Measurements from ENCODE around the gene UBE2E1. TPM values are rescaled to one million over a fixed set of nuclear protein-coding genes. Genes with fewer than 3 reads are reported as not detected.

UBE2E1 gene
- total and polyA plus RNA-seq, 2 experiments from 2014 or later, result 39.9 to 120 TPM

- H3K27me3 Mint-ChIP-seq (ENCODE audit: insufficient read depth, low read depth, poor library complexity), result peaks cover 3% of the 10 kb centered on the region
- TF ChIP-seq ZNF114 (CRISPR knock-in tag; IDR thresholded peaks at IDR 0.05) (no peak), CREB1 (CRISPR knock-in tag; IDR thresholded peaks at IDR 0.05; ENCODE audit: low read depth) (no peak), CTCF (conservative IDR thresholded peaks at IDR 0.05; ENCODE audit: low read depth in 2 of 2) (peak in 1 of 2 experiments; percentile 87)
- H3K4me3 Mint-ChIP-seq, result no peak overlapping the region
- no peak overlapping the region for H3K27ac Mint-ChIP-seq
- Histone ChIP-seq H3K4me2 (no peak overlapping the region), H3K79me2 (replicated peaks; ENCODE audit: insufficient read depth) (peaks cover 29% of the 10 kb centered on the region; the same call in 1 of the 2 replicates), H3K36me3 (ENCODE audit: insufficient read depth) (no peaks in the 10 kb centered on the region), H3K9me2 (ENCODE audit: insufficient read depth) (no peaks in the 10 kb centered on the region), H3K27me3 (ENCODE audit: insufficient read depth) (no peaks in the 10 kb centered on the region), H3F3A (replicated peaks; ENCODE audit: low read depth) (no peaks in the 10 kb centered on the region), H4K20me1 (replicated peaks; ENCODE audit: insufficient read depth) (peaks cover 16% of the 10 kb centered on the region), H3K4me3 (no peak overlapping the region), H2AFZ (no peak overlapping the region), H3K4me1 (ENCODE audit: insufficient read depth) (peaks cover 16% of the 10 kb centered on the region), H3K27ac (ENCODE audit: low read depth) (peak overlapping the region; percentile 6; the same call in 1 of the 2 replicates)
- H3K9me3 Mint-ChIP-seq, result no peaks in the 10 kb centered on the region
- ATAC-seq (no peak), DNase-seq (ENCODE audit: low spot score) (peak; percentile 42)
- peaks cover 21% of the 10 kb centered on the region; the same call in 2 of the 3 replicates for H3K36me3 Mint-ChIP-seq (ENCODE audit: low read depth)
- peaks cover 26% of the 10 kb centered on the region; the same call in 2 of the 3 replicates for H3K4me1 Mint-ChIP-seq
Observed at GRCh38 chr3:23888617-23889228, 83.0 kb downstream of the UBE2E1 start.

- ATAC-seq (no peak), DNase-seq (ENCODE audit: low spot score) (no peak)
- H3K4me3 Mint-ChIP-seq, result no peak overlapping the region
- no peak for TF ChIP-seq STAT1 (IDR thresholded peaks at IDR 0.05; ENCODE audit: unreplicated experiment)
- TF ChIP-seq EZH2phosphoT487 (IDR thresholded peaks at IDR 0.05; ENCODE audit: unreplicated experiment), result no peak
- TF ChIP-seq EZH2 (IDR thresholded peaks at IDR 0.05; ENCODE audit: low read depth, unreplicated experiment), result no peak
- Histone ChIP-seq H3K4me3 (no peak overlapping the region), H3K4me2 (no peak overlapping the region), H2AFZ (no peak overlapping the region), H3K9me2 (ENCODE audit: insufficient read depth) (no peaks in the 10 kb centered on the region), H3K27ac (ENCODE audit: low read depth) (peak overlapping the region; percentile 6), H3K36me3 (ENCODE audit: insufficient read depth) (no peaks in the 10 kb centered on the region), H3K79me2 (replicated peaks; ENCODE audit: insufficient read depth) (peaks cover 24% of the 10 kb centered on the region; the same call in 1 of the 2 replicates), H4K20me1 (replicated peaks; ENCODE audit: insufficient read depth) (peaks cover 16% of the 10 kb centered on the region), H3F3A (replicated peaks; ENCODE audit: low read depth) (no peaks in the 10 kb centered on the region), H3K4me1 (ENCODE audit: insufficient read depth) (peaks cover 16% of the 10 kb centered on the region), H3K27me3 (ENCODE audit: insufficient read depth) (no peaks in the 10 kb centered on the region)
- H3K4me1 Mint-ChIP-seq, result peaks cover 29% of the 10 kb centered on the region; the same call in 2 of the 3 replicates
- H3K27me3 Mint-ChIP-seq (ENCODE audit: insufficient read depth, low read depth, poor library complexity), result peaks cover 8% of the 10 kb centered on the region
- H3K27ac Mint-ChIP-seq, result peak overlapping the region; percentile 53; the same call in 1 of the 2 replicates
- peaks cover 28% of the 10 kb centered on the region for H3K36me3 Mint-ChIP-seq (ENCODE audit: low read depth)
- H3K9me3 Mint-ChIP-seq, result no peaks in the 10 kb centered on the region
Observed at GRCh38 chr3:23889386-23889785, 83.6 kb downstream of the UBE2E1 start.

GRCh38 chr3:23889950-23890349 is 84.2 kb downstream of the UBE2E1 start:
- H3K4me3 ChIP-seq, result no peak overlapping the region
- no peak for TF ChIP-seq JUNB (IDR thresholded peaks at IDR 0.05; ENCODE audit: unreplicated experiment)
- TF ChIP-seq ETS1 (IDR thresholded peaks at IDR 0.05), result no peak
- no peak for TF ChIP-seq EZH2phosphoT487 (IDR thresholded peaks at IDR 0.05; ENCODE audit: unreplicated experiment)
- no peak for TF ChIP-seq CREB1 (CRISPR knock-in tag; IDR thresholded peaks at IDR 0.05; ENCODE audit: low read depth)
- no peak for TF ChIP-seq REST (IDR thresholded peaks at IDR 0.05; ENCODE audit: unreplicated experiment)
- TF ChIP-seq POLR2AphosphoS5 (IDR thresholded peaks at IDR 0.05; ENCODE audit: low read depth), result no peak
- TF ChIP-seq ZNF114 (CRISPR knock-in tag; IDR thresholded peaks at IDR 0.05), result no peak
- no peak for TF ChIP-seq ZNF331 (CRISPR knock-in tag; IDR thresholded peaks at IDR 0.05; ENCODE audit: low read depth)

More at GRCh38 chr3:23889950-23890349, 84.2 kb downstream of the UBE2E1 start:
- peaks cover 16% of the 10 kb centered on the region for H3K4me1 ChIP-seq (ENCODE audit: insufficient read depth)
- DNase-seq (ENCODE audit: low spot score), result no peak
- ATAC-seq, result no peak
- Mint-ChIP-seq H3K9me3 (no peaks in the 10 kb centered on the region), H3K36me3 (ENCODE audit: low read depth) (peaks cover 33% of the 10 kb centered on the region), H3K4me1 (peaks cover 34% of the 10 kb centered on the region; the same call in 2 of the 3 replicates), H3K27me3 (ENCODE audit: insufficient read depth, low read depth, poor library complexity) (peaks cover 12% of the 10 kb centered on the region), H3K4me3 (no peak overlapping the region), H3K27ac (no peak overlapping the region)
- no peak overlapping the region for H3K4me2 ChIP-seq
- H3F3A ChIP-seq (replicated peaks; ENCODE audit: low read depth), result no peaks in the 10 kb centered on the region
- peaks cover 16% of the 10 kb centered on the region for H4K20me1 ChIP-seq (replicated peaks; ENCODE audit: insufficient read depth)
- H3K9me2 ChIP-seq (ENCODE audit: insufficient read depth), result no peaks in the 10 kb centered on the region
- H3K36me3 ChIP-seq (ENCODE audit: insufficient read depth), result no peaks in the 10 kb centered on the region
- no peaks in the 10 kb centered on the region for H3K27me3 ChIP-seq (ENCODE audit: insufficient read depth)
- H2AFZ ChIP-seq, result no peak overlapping the region
- no peak overlapping the region for H3K27ac ChIP-seq (ENCODE audit: low read depth)
- H3K79me2 ChIP-seq (replicated peaks; ENCODE audit: insufficient read depth), result peaks cover 19% of the 10 kb centered on the region; the same call in 1 of the 2 replicates

Data from GM23338 (cell line).